Fibroblast of the aortic adventitia (primary cell): ENCODE measurements around the gene SGK1. TPM values are rescaled to one million over a fixed set of nuclear protein-coding genes. Genes with fewer than 3 reads are reported as not detected.

Experiments used
- DNase-seq: peaks from one replicate; pipeline ENCODE4 v3.0.0-alpha.2; 2010; ENCODE audit warnings: low read depth
- H3K4me3 ChIP-seq: 2 replicates; pipeline ENCODE4 v1.5.1; 2011; ENCODE audit warnings: low read depth, mild to moderate bottlenecking, control low read depth, low read length, moderate library complexity
- CTCF ChIP-seq: IDR thresholded peaks from 2 replicates; pipeline ENCODE4 v1.5.1; 2011; ENCODE audit warnings: mild to moderate bottlenecking, low read length, control low read depth, inconsistent platforms; ENCODE audit not compliant: insufficient read depth
- total RNA-seq: library from RNA; depleted of rRNA; stranded (reverse); fragments of >200 nt; gene quantifications from 2 replicates; pipeline ENCODE4 v1.2.3, GENCODE V29; 2012; ENCODE audit warnings: low replicate concordance

SGK1 gene
- total RNA-seq, 1 donor, result 63.2 TPM

DNA sequence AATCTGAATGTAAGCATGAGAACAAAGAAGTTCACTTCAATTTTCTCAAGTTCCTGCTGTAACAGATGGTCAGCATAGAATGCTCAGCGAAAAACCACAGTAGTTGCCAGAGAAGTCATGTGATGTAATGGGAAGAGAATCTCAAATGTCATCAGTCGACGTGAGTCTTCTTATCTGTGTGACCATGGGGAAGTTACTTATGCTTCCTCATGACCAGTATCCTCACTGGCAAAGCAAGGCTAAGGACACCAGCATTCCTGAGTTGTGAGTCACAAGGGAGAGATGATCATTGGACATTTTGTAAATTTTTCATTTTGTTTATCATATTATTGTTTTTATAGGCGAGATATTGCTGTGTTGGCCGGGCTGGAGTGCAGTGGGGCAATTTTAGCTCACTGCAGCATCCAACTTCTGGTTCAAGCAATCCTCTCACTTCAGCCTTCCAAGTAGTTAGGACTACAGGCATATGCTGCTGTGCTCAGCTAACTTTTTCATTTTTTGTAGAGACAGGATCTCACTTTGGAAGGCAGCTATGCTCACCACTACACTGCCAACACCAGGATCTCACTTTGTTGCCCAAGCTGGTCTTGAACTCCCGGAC, 21.9 kb downstream of the SGK1 start:
- H3K4me3 ChIP-seq, result no peak overlapping the region
- peak; percentile 100 for DNase-seq
- TF ChIP-seq CTCF, result no peak

- no peak overlapping the region for H3K4me3 ChIP-seq
- no peak for TF ChIP-seq CTCF
- no peak for DNase-seq
Observed at GRCh38 chr6:134293659-134294161, 24.2 kb downstream of the SGK1 start.

GRCh38 chr6:134291156-134291555, 26.8 kb downstream of the SGK1 start:
- TF ChIP-seq CTCF, result no peak
- no peak overlapping the region for H3K4me3 ChIP-seq
- no peak for DNase-seq

DNA sequence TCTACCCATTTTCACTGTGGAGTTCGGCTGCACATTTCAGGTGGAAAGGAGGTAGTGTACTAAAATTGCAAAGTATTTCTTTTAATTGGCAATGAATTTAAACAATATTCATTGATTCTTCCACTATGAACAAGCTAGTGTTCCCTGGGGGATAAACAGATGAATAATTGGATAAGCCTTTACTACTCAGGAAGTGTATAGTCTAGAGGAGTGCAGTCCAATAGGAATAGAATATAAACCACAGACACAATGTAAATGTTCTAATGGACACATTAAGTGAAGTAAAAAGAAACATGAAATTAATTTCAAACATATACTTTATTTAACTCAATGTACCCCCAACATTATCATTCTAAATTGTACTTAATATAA, 28.7 kb downstream of the SGK1 start:
- no peak for DNase-seq
- no peak overlapping the region for H3K4me3 ChIP-seq
- no peak for TF ChIP-seq CTCF

GRCh38 chr6:134288538-134289203, 29.2 kb downstream of the SGK1 start:
- TF ChIP-seq CTCF, result no peak
- peak; percentile 89 for DNase-seq
- no peak overlapping the region for H3K4me3 ChIP-seq

GRCh38 chr6:134287859-134288537, 29.9 kb downstream of the SGK1 start:
- no peak overlapping the region for H3K4me3 ChIP-seq
- no peak for TF ChIP-seq CTCF
- no peak for DNase-seq
